Endothelial cell of umbilical vein (primary cell): ENCODE results near the gene FAM3B. TPM values are rescaled to one million over a fixed set of nuclear protein-coding genes. Genes with fewer than 3 reads are reported as not detected.

Experiments used
- BruUV-seq: library from RNA; stranded (reverse); fragments of 400-500 nt; replicated peaks from 2 replicates; lab custom pipeline; 2021; lab: Mats Ljungman, UMichigan
- CTCF ChIA-PET: fragments of 300-600, 350-600 bp; sonication (Branson Sonifier 250); formaldehyde crosslinking; loops from one replicate; lab custom pipeline; 2021; ENCODE audit warnings: antibody characterized with exemption, inconsistent platforms; lab: Charles Lee
- POLR2A ChIA-PET: fragments of 300-600, 350-600 bp; sonication (Branson Sonifier 250); formaldehyde crosslinking; loops from one replicate; lab custom pipeline; 2021; ENCODE audit warnings: antibody characterized with exemption, inconsistent platforms; lab: Charles Lee
- DNase-seq: peaks from one replicate; pipeline ENCODE4 v3.0.0-alpha.2; 2011; ENCODE audit warnings: low read depth, low spot score
- FAIRE-seq: peaks from 2 replicates; lab custom pipeline; 2011; peaks lifted over from hg19 to GRCh38; lab: Jason Lieb, UNC
- H2AFZ ChIP-seq: 2 replicates; pipeline ENCODE4 v1.6.0; 2012; ENCODE audit warnings: low read depth, low read length, control low read depth, inconsistent platforms
- H3K27ac ChIP-seq: 2 replicates; pipeline ENCODE4 v1.5.1; 2011; ENCODE audit warnings: low read depth, mild to moderate bottlenecking, control low read depth, low read length, moderate library complexity; ENCODE audit not compliant: insufficient read depth
- H3K27me3 ChIP-seq, 2 experiments: 2 replicates each; pipeline versions ENCODE4 v1.6.0 to v1.6.1; 2011; ENCODE audit warnings: low read length in 2 of 2, mixed read lengths in 1 of 2; ENCODE audit not compliant: control insufficient read depth in 2 of 2, insufficient read depth in 2 of 2
- H3K36me3 ChIP-seq, 2 experiments: 2 replicates in 1 of 2; 3 replicates in 1 of 2; pipeline ENCODE4 v1.5.1; 2011; ENCODE audit warnings: low read length in 2 of 2, mild to moderate bottlenecking in 1 of 2, moderate library complexity in 1 of 2; ENCODE audit not compliant: control insufficient read depth in 2 of 2, insufficient read depth in 2 of 2; ENCODE audit errors: extremely low read depth in 1 of 2
- H3K4me1 ChIP-seq: 3 replicates; pipeline ENCODE4 v1.5.1; 2011; ENCODE audit warnings: mild to moderate bottlenecking, low read length; ENCODE audit not compliant: control insufficient read depth, insufficient read depth; ENCODE audit errors: extremely low read depth
- H3K4me2 ChIP-seq: 2 replicates; pipeline ENCODE4 v1.6.1; 2011; ENCODE audit warnings: low read length, control low read depth, mixed read lengths; ENCODE audit not compliant: insufficient read depth
- H3K4me3 ChIP-seq, 3 experiments: fragments of 200-600 bp in 1 of 3; sonication (generic), shearing (Covaris generic) in 1 of 3; replicated peaks in 1 of 3; 2 replicates each; pipeline ENCODE4 v1.5.1; 2011 to 2016; ENCODE audit warnings: control low read depth in 3 of 3, low read length in 3 of 3, mild to moderate bottlenecking in 2 of 3, inconsistent platforms in 1 of 3, low read depth in 1 of 3, moderate library complexity in 1 of 3; ENCODE audit not compliant: insufficient read depth in 1 of 3
- H3K79me2 ChIP-seq: 2 replicates; pipeline ENCODE4 v1.6.0; 2012; ENCODE audit warnings: low read length, inconsistent platforms; ENCODE audit not compliant: control insufficient read depth, insufficient read depth
- H3K9ac ChIP-seq: replicated peaks from 2 replicates; pipeline ENCODE3; 2011; ENCODE audit warnings: low read length, control low read depth; ENCODE audit not compliant: insufficient read depth; ENCODE audit errors: extremely low read depth
- H3K9me1 ChIP-seq: replicated peaks from 3 replicates; pipeline ENCODE4 v1.6.0; 2011; ENCODE audit warnings: mild to moderate bottlenecking, low read length; ENCODE audit not compliant: control insufficient read depth, insufficient read depth; ENCODE audit errors: extremely low read depth
- H3K9me3 ChIP-seq: replicated peaks from 2 replicates; pipeline ENCODE4 v1.5.1; 2012; ENCODE audit warnings: low read length, inconsistent platforms; ENCODE audit not compliant: control insufficient read depth, insufficient read depth
- H4K20me1 ChIP-seq: replicated peaks from 2 replicates; pipeline ENCODE3; 2011; ENCODE audit warnings: mild to moderate bottlenecking, low read length; ENCODE audit not compliant: control insufficient read depth, insufficient read depth; ENCODE audit errors: extremely low read depth
- EZH2 ChIP-seq: IDR thresholded peaks from 2 replicates; pipeline ENCODE4 v1.6.1; 2012; ENCODE audit warnings: borderline replicate concordance, low read depth, mild to moderate bottlenecking, moderate library complexity, low read length, inconsistent platforms; ENCODE audit not compliant: severe bottlenecking
- FOS ChIP-seq: IDR thresholded peaks from 2 replicates; pipeline ENCODE4 v1.6.1; 2011; ENCODE audit warnings: mild to moderate bottlenecking, low read length, moderate library complexity, borderline replicate concordance; ENCODE audit not compliant: insufficient read depth
- GATA2 ChIP-seq: IDR thresholded peaks from 2 replicates; pipeline ENCODE4 v1.7.0; 2011; ENCODE audit warnings: low read depth, mild to moderate bottlenecking, moderate library complexity, mixed read lengths, low read length; ENCODE audit not compliant: insufficient read length, insufficient read depth
- JUN ChIP-seq: IDR thresholded peaks from 2 replicates; pipeline ENCODE4 v1.6.1; 2011; ENCODE audit warnings: borderline replicate concordance, low read depth; ENCODE audit not compliant: insufficient read length, insufficient read depth
- MYC ChIP-seq: IDR thresholded peaks from one replicate; pipeline ENCODE4 v1.6.1; 2011; ENCODE audit warnings: mild to moderate bottlenecking, low read depth, low read length
- POLR2A ChIP-seq: IDR thresholded peaks from 2 replicates; pipeline ENCODE4 v1.6.1; 2012; ENCODE audit warnings: low read depth, mild to moderate bottlenecking, control low read depth, low read length
- POLR2AphosphoS5 ChIP-seq: IDR thresholded peaks from 2 replicates; pipeline ENCODE4 v1.6.1; 2012; ENCODE audit warnings: low read depth, mild to moderate bottlenecking, control low read depth, low read length, moderate library complexity; ENCODE audit not compliant: insufficient read depth
- dilution Hi-C: fragments of 300-500 bp; cut with MboI; formaldehyde crosslinking; loops from one replicate; pipeline ENCODE4 v1.15.0; 2019; ENCODE audit warnings: low sequenced_read_pairs; ENCODE audit not compliant: extremely low pct_ligation_motif_present
- intact Hi-C: fragments of 100-400 bp; cut with micrococcal nuclease; formaldehyde crosslinking; loops from one replicate; pipeline ENCODE4 v1.10.0; 2022
- polyA plus RNA-seq, 4 experiments: library from polyadenylated mRNA; depleted of rRNA in 3 of 4; stranded (reverse) in 3 of 4; unstranded in 1 of 4; fragments of >200 nt; gene quantifications; 2 replicates each; pipeline versions ENCODE4 v1.2.1 to v1.2.3, GENCODE V29; 2011 to 2012; ENCODE audit warnings: missing spikeins in 1 of 4
- total RNA-seq: library from RNA; stranded (reverse); gene quantifications from 2 replicates; pipeline ENCODE4 v1.2.3, GENCODE V29; 2021
- TF ChIP-seq, protein P1 (sequence below), 2 donors: IDR thresholded peaks; 1 replicate in 1 of 2; 2 replicates in 1 of 2; pipeline ENCODE4 v1.5.1; 2011; ENCODE audit warnings: low read length in 2 of 2, mild to moderate bottlenecking in 2 of 2, moderate library complexity in 2 of 2, control low read depth in 1 of 2, inconsistent platforms in 1 of 2, low read depth in 1 of 2; ENCODE audit not compliant: insufficient read depth in 1 of 2; ENCODE audit errors: extremely low read depth in 1 of 2
- TF ChIP-seq, protein P2 (sequence below): IDR thresholded peaks from 2 replicates; pipeline ENCODE4 v1.6.1; 2011; ENCODE audit not compliant: insufficient read depth, insufficient read length

The FAM3B gene
- total and polyA plus RNA-seq, 2 donors (not counting 3 experiments of a cell fraction or from before 2014, with no cell fraction given): not detected

DNA sequence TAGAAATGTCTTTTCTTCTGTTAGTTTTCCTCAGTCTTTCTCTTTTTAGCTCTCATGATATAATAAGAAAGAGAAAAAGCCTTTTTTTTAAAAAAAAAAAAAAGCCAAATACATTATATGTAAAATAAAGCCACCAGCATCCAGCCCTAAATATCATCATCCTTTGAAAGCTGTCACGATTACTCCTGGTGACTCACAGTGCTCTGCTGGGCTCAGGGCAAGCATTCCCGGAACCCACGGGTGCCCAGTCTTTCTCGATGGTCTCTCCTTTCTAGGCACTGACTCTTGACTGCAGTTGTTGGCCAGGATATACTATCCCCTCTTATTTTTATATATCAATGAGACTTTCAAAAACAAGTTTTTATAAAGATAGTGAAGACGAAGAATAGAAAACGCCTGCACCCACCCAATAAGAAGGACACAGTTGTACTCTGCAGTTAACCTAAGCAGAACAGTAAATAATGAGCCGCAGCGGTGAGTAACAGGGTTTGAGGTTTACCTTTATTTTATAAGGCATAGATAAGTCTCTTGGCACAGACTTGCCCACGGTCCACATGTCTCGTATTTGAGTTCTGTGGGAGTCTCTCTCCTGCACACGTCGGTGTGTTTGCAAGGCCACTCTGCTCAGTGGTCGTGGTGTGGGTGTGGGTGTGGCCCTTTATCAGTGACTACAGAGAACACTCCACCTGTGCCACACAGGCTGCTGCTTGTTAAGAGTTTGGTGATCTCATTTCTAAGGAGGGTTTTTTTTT, 29.5 kb downstream of the FAM3B start:
- Histone ChIP-seq H3K36me3 (no peaks in the 10 kb centered on the region), H3K79me2 (no peaks in the 10 kb centered on the region), H3K27me3 (peaks cover 0 to 3% of the 10 kb centered on the region in 2 experiments), H3K4me3 (no peak overlapping the region), H3K4me2 (no peak overlapping the region), H3K9ac (no peak overlapping the region), H2AFZ (no peak overlapping the region), H3K9me3 (no peaks in the 10 kb centered on the region), H3K9me1 (no peaks in the 10 kb centered on the region), H3K4me1 (no peaks in the 10 kb centered on the region), H3K27ac (no peak overlapping the region), H4K20me1 (no peaks in the 10 kb centered on the region)
- intact Hi-C loops: no loop called here
- dilution Hi-C loops: no loop called here
- ChIA-PET CTCF (no interaction called here), POLR2A (no interaction called here)
- DNase-seq (no peak), FAIRE-seq (no peak)
- BruUV-seq: no TSS peak
- no peak for TF ChIP-seq POLR2A
- TF ChIP-seq, protein P1, sequence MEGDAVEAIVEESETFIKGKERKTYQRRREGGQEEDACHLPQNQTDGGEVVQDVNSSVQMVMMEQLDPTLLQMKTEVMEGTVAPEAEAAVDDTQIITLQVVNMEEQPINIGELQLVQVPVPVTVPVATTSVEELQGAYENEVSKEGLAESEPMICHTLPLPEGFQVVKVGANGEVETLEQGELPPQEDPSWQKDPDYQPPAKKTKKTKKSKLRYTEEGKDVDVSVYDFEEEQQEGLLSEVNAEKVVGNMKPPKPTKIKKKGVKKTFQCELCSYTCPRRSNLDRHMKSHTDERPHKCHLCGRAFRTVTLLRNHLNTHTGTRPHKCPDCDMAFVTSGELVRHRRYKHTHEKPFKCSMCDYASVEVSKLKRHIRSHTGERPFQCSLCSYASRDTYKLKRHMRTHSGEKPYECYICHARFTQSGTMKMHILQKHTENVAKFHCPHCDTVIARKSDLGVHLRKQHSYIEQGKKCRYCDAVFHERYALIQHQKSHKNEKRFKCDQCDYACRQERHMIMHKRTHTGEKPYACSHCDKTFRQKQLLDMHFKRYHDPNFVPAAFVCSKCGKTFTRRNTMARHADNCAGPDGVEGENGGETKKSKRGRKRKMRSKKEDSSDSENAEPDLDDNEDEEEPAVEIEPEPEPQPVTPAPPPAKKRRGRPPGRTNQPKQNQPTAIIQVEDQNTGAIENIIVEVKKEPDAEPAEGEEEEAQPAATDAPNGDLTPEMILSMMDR (IDR thresholded peaks at IDR 0.05; ENCODE audit: extremely low read depth in 1 of 2, insufficient read depth in 1 of 2, low read depth in 1 of 2, low read length in 2 of 2): no peak
- TF ChIP-seq GATA2: no peak
- no peak for TF ChIP-seq MYC
- no peak for TF ChIP-seq JUN
- TF ChIP-seq, protein P2, sequence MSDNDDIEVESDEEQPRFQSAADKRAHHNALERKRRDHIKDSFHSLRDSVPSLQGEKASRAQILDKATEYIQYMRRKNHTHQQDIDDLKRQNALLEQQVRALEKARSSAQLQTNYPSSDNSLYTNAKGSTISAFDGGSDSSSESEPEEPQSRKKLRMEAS: no peak
- no peak for TF ChIP-seq POLR2AphosphoS5
- TF ChIP-seq FOS: no peak
- no peak for TF ChIP-seq EZH2
